H1 (cell line): ENCODE measurements around the gene TMEM86B. TPM values are rescaled to one million over a fixed set of nuclear protein-coding genes. Genes with fewer than 3 reads are reported as not detected.

Experiments
- CTCF ChIA-PET: fragments of 300-600 bp; sonication (Branson Sonifier 250); formaldehyde crosslinking; loops from one replicate; lab custom pipeline; 2021; ENCODE audit not compliant: partially characterized antibody; lab: Charles Lee
- POLR2A ChIA-PET: fragments of 300-600 bp; sonication (Branson Sonifier 250); formaldehyde crosslinking; loops from one replicate; lab custom pipeline; 2021; ENCODE audit warnings: inconsistent platforms; ENCODE audit not compliant: partially characterized antibody; lab: Charles Lee
- DNase-seq, 2 experiments: peaks; one replicate each; pipeline versions ENCODE4 v3.0.0 to v3.0.0-alpha.2; 2010 to 2022; ENCODE audit warnings: low spot score in 2 of 2, low read depth in 1 of 2, mixed read lengths in 1 of 2
- FAIRE-seq: peaks from 2 replicates; lab custom pipeline; 2011; peaks lifted over from hg19 to GRCh38; lab: Jason Lieb, UNC
- H2AFZ ChIP-seq: 2 replicates; pipeline ENCODE4 v1.8.1; 2012; ENCODE audit warnings: low read length, inconsistent platforms
- H2AK5ac ChIP-seq: 2 replicates; pipeline ENCODE4 v1.6.1; 2013; ENCODE audit warnings: low read depth, low read length
- H2BK120ac ChIP-seq: replicated peaks from 2 replicates; pipeline ENCODE3; 2013; ENCODE audit warnings: low read depth, low read length, inconsistent platforms
- H2BK12ac ChIP-seq: 2 replicates; pipeline ENCODE4 v1.6.1; 2013; ENCODE audit warnings: low read depth, low read length
- H2BK15ac ChIP-seq: 2 replicates; pipeline ENCODE4 v1.6.1; 2013; ENCODE audit warnings: low read length
- H2BK20ac ChIP-seq: 2 replicates; pipeline ENCODE4 v1.6.1; 2013; ENCODE audit warnings: low read length
- H2BK5ac ChIP-seq: 2 replicates; pipeline ENCODE4 v1.6.1; 2013; ENCODE audit warnings: low read depth, low read length
- H3K14ac ChIP-seq: 2 replicates; pipeline ENCODE4 v1.6.1; 2013; ENCODE audit warnings: inconsistent platforms; ENCODE audit not compliant: insufficient read length
- H3K18ac ChIP-seq: 2 replicates; pipeline ENCODE4 v1.6.1; 2013; ENCODE audit warnings: low read length; ENCODE audit errors: extremely low read depth
- H3K23ac ChIP-seq: 2 replicates; pipeline ENCODE4 v1.6.1; 2013; ENCODE audit warnings: inconsistent platforms; ENCODE audit not compliant: insufficient read length
- H3K23me2 ChIP-seq: 2 replicates; pipeline ENCODE4 v1.6.1; 2013; ENCODE audit warnings: low read depth, low read length
- H3K27ac ChIP-seq: 2 replicates; pipeline ENCODE4 v1.6.1; 2011; ENCODE audit warnings: low read depth, low read length, inconsistent platforms
- H3K27me3 ChIP-seq, 4 experiments: replicated peaks in 1 of 4; 1 replicate in 1 of 4; 2 replicates in 3 of 4; pipeline versions ENCODE4 v1.6.1 to v1.8.1; 2011 to 2013; ENCODE audit warnings: low read length in 3 of 4, mild to moderate bottlenecking in 3 of 4, inconsistent platforms in 2 of 4, mixed read lengths in 2 of 4, moderate library complexity in 1 of 4; ENCODE audit not compliant: control insufficient read depth in 3 of 4, insufficient read depth in 3 of 4; ENCODE audit errors: extremely low read depth in 1 of 4
- H3K36me3 ChIP-seq, 4 experiments: 2 replicates each; pipeline versions ENCODE4 v1.6.1 to v1.8.1; 2011 to 2013; ENCODE audit warnings: mild to moderate bottlenecking in 4 of 4, low read length in 3 of 4, moderate library complexity in 2 of 4, control low read depth in 1 of 4, inconsistent platforms in 1 of 4; ENCODE audit not compliant: insufficient read depth in 4 of 4, control insufficient read depth in 2 of 4
- H3K4ac ChIP-seq: replicated peaks from 2 replicates; pipeline ENCODE3; 2013; ENCODE audit warnings: low read length, low read depth, mixed read lengths, inconsistent platforms; ENCODE audit not compliant: insufficient read length
- H3K4me1 ChIP-seq, 4 experiments: replicated peaks in 1 of 4; 1 replicate in 1 of 4; 2 replicates in 3 of 4; pipeline versions ENCODE4 v1.6.1 to v1.8.1; 2011 to 2013; ENCODE audit warnings: low read length in 3 of 4, inconsistent platforms in 2 of 4, mixed read lengths in 1 of 4; ENCODE audit not compliant: insufficient read depth in 4 of 4, control insufficient read depth in 3 of 4
- H3K4me2 ChIP-seq, 2 experiments: 2 replicates each; pipeline versions ENCODE4 v1.6.1 to v1.8.1; 2011 to 2013; ENCODE audit warnings: low read depth in 2 of 2, low read length in 2 of 2, control low read depth in 1 of 2, inconsistent platforms in 1 of 2, mild to moderate bottlenecking in 1 of 2; ENCODE audit not compliant: insufficient read depth in 1 of 2
- H3K4me3 ChIP-seq, 4 experiments: fragments of 200-600, 300-600 bp in 1 of 4; sonication (generic), shearing (Covaris generic), sonication (Bioruptor Twin) in 1 of 4; 2 replicates each; pipeline versions ENCODE4 v1.5.1 to v1.8.1; 2011 to 2016; ENCODE audit warnings: low read length in 4 of 4, low read depth in 3 of 4, control low read depth in 2 of 4, inconsistent platforms in 2 of 4, mild to moderate bottlenecking in 2 of 4, mixed read lengths in 1 of 4, moderate library complexity in 1 of 4; ENCODE audit not compliant: insufficient read depth in 2 of 4; ENCODE audit errors: extremely low read depth in 1 of 4
- H3K56ac ChIP-seq: replicated peaks from 2 replicates; pipeline ENCODE3; 2013; ENCODE audit warnings: low read depth, mild to moderate bottlenecking, mixed read lengths, low read length, inconsistent platforms; ENCODE audit not compliant: insufficient read length
- H3K79me1 ChIP-seq: 2 replicates; pipeline ENCODE4 v1.6.1; 2013; ENCODE audit warnings: low read depth, low read length, control low read depth
- H3K79me2 ChIP-seq, 2 experiments: 2 replicates each; pipeline versions ENCODE4 v1.6.1 to v1.8.1; 2012 to 2013; ENCODE audit warnings: low read length in 2 of 2, mild to moderate bottlenecking in 2 of 2, inconsistent platforms in 1 of 2; ENCODE audit not compliant: insufficient read depth in 2 of 2, control insufficient read depth in 1 of 2
- H3K9ac ChIP-seq, 4 experiments: replicated peaks in 1 of 4; 1 replicate in 1 of 4; 2 replicates in 3 of 4; pipeline versions ENCODE4 v1.6.1 to v1.8.1; 2011 to 2013; ENCODE audit warnings: low read depth in 3 of 4, low read length in 3 of 4, control low read depth in 2 of 4, mild to moderate bottlenecking in 2 of 4, moderate library complexity in 2 of 4, inconsistent platforms in 1 of 4; ENCODE audit errors: extremely low read depth in 1 of 4
- H3K9me3 ChIP-seq, 2 experiments: 2 replicates each; pipeline versions ENCODE4 v1.6.1 to v1.8.1; 2012 to 2013; ENCODE audit warnings: mild to moderate bottlenecking in 2 of 2, moderate library complexity in 2 of 2, control low read depth in 1 of 2, inconsistent platforms in 1 of 2, low read depth in 1 of 2, low read length in 1 of 2, mixed read lengths in 1 of 2; ENCODE audit not compliant: insufficient read depth in 2 of 2
- H4K20me1 ChIP-seq, 2 experiments: replicated peaks in 1 of 2; 2 replicates each; pipeline versions ENCODE3 to v1.8.1; 2011 to 2013; ENCODE audit warnings: inconsistent platforms in 2 of 2, low read length in 2 of 2, mild to moderate bottlenecking in 1 of 2; ENCODE audit not compliant: insufficient read depth in 2 of 2, control insufficient read depth in 1 of 2
- H4K5ac ChIP-seq: 2 replicates; pipeline ENCODE4 v1.6.1; 2013; ENCODE audit warnings: low read length, low read depth, mixed read lengths, inconsistent platforms; ENCODE audit not compliant: insufficient read length
- H4K8ac ChIP-seq: 2 replicates; pipeline ENCODE4 v1.8.0; 2013; ENCODE audit warnings: mild to moderate bottlenecking, moderate library complexity, low read length, inconsistent platforms; ENCODE audit not compliant: insufficient read depth; ENCODE audit errors: extremely low read depth
- H4K91ac ChIP-seq: replicated peaks from 2 replicates; pipeline ENCODE3; 2013; ENCODE audit warnings: low read length, mixed read lengths, inconsistent platforms; ENCODE audit not compliant: insufficient read length
- BCL11A ChIP-seq, 2 experiments: IDR thresholded peaks; one replicate each; pipeline ENCODE4 v1.6.1; 2011; ENCODE audit warnings: low read depth in 2 of 2, low read length in 2 of 2, mild to moderate bottlenecking in 2 of 2
- KDM1A ChIP-seq: fragments of 200-600, 300-600 bp; sonication (generic); IDR thresholded peaks from 2 replicates; pipeline ENCODE4 v1.7.1; 2016; ENCODE audit warnings: mild to moderate bottlenecking, low read length, borderline replicate concordance
- PHF8 ChIP-seq: fragments of 200-600 bp; sonication (generic); conservative IDR thresholded peaks from 2 replicates; pipeline ENCODE4 v1.7.1; 2012; ENCODE audit warnings: low read depth, mild to moderate bottlenecking, inconsistent platforms, low read length, moderate library complexity
- SIN3A ChIP-seq, 2 experiments: IDR thresholded peaks in 1 of 2; conservative IDR thresholded peaks in 1 of 2; 2 replicates each; pipeline ENCODE4 v1.6.1; 2011 to 2012; ENCODE audit warnings: low read length in 2 of 2, improper control_type of control experiment in 1 of 2, low read depth in 1 of 2, mild to moderate bottlenecking in 1 of 2
- SP4 ChIP-seq: IDR thresholded peaks from 2 replicates; pipeline ENCODE4 v1.6.1; 2012; ENCODE audit warnings: low read length, inconsistent platforms
- TEAD4 ChIP-seq: IDR thresholded peaks from 2 replicates; pipeline ENCODE4 v1.6.1; 2012; ENCODE audit warnings: low read depth, low read length, inconsistent platforms, mixed read lengths
- WGBS, 2 experiments: shearing (Covaris generic) in 1 of 2; methylation state at CpG; one replicate each; pipeline versions ENCODE4 v1.1.6 to v1.1.7; 2013 to 2015; ENCODE audit warnings: low lambda C conversion rate in 2 of 2, mixed read lengths in 2 of 2, inconsistent platforms in 1 of 2, low coverage in 1 of 2, missing lambda C conversion rate in 1 of 2; ENCODE audit not compliant: insufficient replicate concordance in 2 of 2, insufficient coverage in 1 of 2, insufficient read length in 1 of 2; ENCODE audit errors: extremely low coverage in 1 of 2, missing lambda C conversion rate in 1 of 2; 5-methylcytosine and 5-hydroxymethylcytosine counted together
- polyA plus RNA-seq, 7 experiments: library from polyadenylated mRNA; depleted of rRNA in 3 of 7; stranded (reverse) in 5 of 7; unstranded in 2 of 7; fragments of >200 nt in 5 of 7; fragments of 200-250 nt in 2 of 7; gene quantifications; 1 replicate in 5 of 7; 2 replicates in 1 of 7; 4 replicates in 1 of 7; pipeline versions ENCODE4 v1.2.1 to v1.2.3, GENCODE V29; 2011 to 2013; ENCODE audit warnings: missing spikeins in 2 of 7, mixed read lengths in 2 of 7
- total RNA-seq: library from RNA; stranded (reverse); fragmentation: NEBNext Ultra II Directional; extraction: Animal tissue kit (Norgen Biotek cat#: 25700); gene quantifications from 2 replicates; pipeline ENCODE4 v1.2.1, GENCODE V29; 2021

TMEM86B gene
- total and polyA plus RNA-seq, 2 of the 8 experiments (the other 6 are each of a cell fraction or from before 2014, with no cell fraction given) = 2.0 to 2.9 TPM

DNA sequence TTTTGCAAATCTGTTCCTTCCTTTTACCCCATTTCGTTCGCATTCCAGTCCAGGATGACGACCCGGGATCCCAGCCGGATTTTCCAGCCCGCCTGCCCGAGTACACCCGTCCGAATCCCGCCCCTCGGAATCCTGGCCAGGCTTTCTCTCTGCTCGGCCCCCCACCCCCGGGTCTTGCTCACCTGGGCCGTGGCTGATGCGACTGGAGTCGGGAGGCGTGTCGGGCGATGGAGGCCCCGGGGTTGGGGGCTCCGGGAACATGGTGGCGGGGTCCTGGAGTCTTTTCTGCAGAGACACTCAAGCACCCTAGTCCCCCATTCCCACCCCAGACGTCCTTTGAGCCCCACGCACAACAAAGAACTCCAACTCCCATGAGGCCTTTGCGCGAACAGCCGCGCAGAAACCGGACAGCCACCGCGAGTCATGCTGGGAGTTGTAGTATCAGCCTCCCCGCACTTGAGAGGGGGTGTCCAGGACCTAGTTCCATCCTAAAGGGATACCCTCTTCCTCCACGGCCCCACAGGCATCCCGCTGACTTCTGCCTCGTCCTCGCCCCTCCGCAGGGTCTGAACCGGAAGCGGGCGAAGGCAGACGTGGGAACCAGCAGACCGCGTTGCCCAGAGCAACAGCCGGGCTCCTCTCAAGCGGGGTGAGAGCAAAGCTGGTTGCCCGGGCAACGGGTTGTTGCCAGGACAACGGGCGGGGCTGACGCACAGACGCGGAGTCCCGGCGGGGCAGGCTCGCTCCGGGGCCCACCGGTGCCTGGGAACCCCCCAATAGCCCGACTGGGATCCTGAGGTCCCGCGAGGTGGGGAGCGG, 49.6 kb downstream of the TMEM86B start:
- Histone ChIP-seq H3K18ac (peak overlapping the region; percentile 48; the same call in 1 of the 2 replicates), H4K8ac (no peak overlapping the region), H2BK120ac (no peak overlapping the region), H4K91ac (no peak overlapping the region), H2BK20ac (no peak overlapping the region), H4K5ac (no peak overlapping the region), H3K4me2 (peak overlapping the region; percentile 64 to 98), H3K23me2 (peaks cover 12% of the 10 kb centered on the region; the same call in 1 of the 2 replicates), H3K9ac (no peak overlapping the region; a peak in 2 of 7 replicates), H3K79me1 (no peaks in the 10 kb centered on the region), H2BK5ac (no peak overlapping the region; the same call in 1 of the 2 replicates), H3K36me3 (no peaks in the 10 kb centered on the region), H3K4me3 (peak overlapping the region; percentile 39 to 73 (median 72)), H3K27ac (0 out of 2 replicates have a peak overlapping the region, but pooled peaks have one; percentile 25), H4K20me1 (peaks cover 0 to 7% of the 10 kb centered on the region in 2 experiments), H2AFZ (no peak overlapping the region), H3K27me3 (peaks cover 2 to 46% (median 32%) of the 10 kb centered on the region in 4 experiments; a peak in 6 of 7 replicates), H2AK5ac (no peak overlapping the region), H3K14ac (no peak overlapping the region), H2BK12ac (0 out of 2 replicates have a peak overlapping the region, but pooled peaks have one; percentile 68), H3K79me2 (no peaks in the 10 kb centered on the region), H3K4ac (no peak overlapping the region), H3K23ac (no peak overlapping the region), H3K4me1 (peaks cover 2 to 22% (median 14%) of the 10 kb centered on the region in 4 experiments), H3K56ac (no peak overlapping the region), H3K9me3 (no peaks in the 10 kb centered on the region), H2BK15ac (no peak overlapping the region)
- DNase-seq = peak in 1 of 2 experiments; percentile 95
- FAIRE-seq = no peak
- WGBS, 2 experiments = 4% methylated on average over 49 of the region's 61 CpGs; no CpG with 5 or more reads in 1 of the 2 experiments
- CTCF ChIA-PET = interaction anchor here (1.0 to 2.5 kb wide), 2 partner anchors 13 to 38 kb away, joined by 3 to 9 read pairs; partner anchors contain the start of gene DNAAF3
- POLR2A ChIA-PET = interaction anchor here (1.3 to 3.0 kb wide), 5 partner anchors 18 to 229 kb away, joined by 3 to 13 read pairs (median 5); partner anchors contain the start of gene UBE2S
- peak; percentile 86 for TF ChIP-seq SP4
- TF ChIP-seq KDM1A = peak; percentile 73
- peak; percentile 55 for TF ChIP-seq PHF8
- peak; percentile 88 for TF ChIP-seq TEAD4
- TF ChIP-seq SIN3A (conservative IDR thresholded peaks at IDR 0.05 in 1 of 2, IDR thresholded peaks at IDR 0.05 in 1 of 2; ENCODE audit: low read depth in 1 of 2, low read length in 2 of 2) = peak; percentile 88 to 93; a peak in 3 of 4 replicates
- TF ChIP-seq BCL11A (IDR thresholded peaks at IDR 0.05; ENCODE audit: low read depth in 2 of 2, low read length in 2 of 2) = no peak
